COLO668 (cell line): ENCODE results near the gene NEURL1B.

Experiments used
- DNase-seq: peaks from one replicate; lab custom pipeline; 2025; ENCODE audit not compliant: unreplicated experiment; lab: John Stamatoyannopoulos, UW

Gene NEURL1B

DNA sequence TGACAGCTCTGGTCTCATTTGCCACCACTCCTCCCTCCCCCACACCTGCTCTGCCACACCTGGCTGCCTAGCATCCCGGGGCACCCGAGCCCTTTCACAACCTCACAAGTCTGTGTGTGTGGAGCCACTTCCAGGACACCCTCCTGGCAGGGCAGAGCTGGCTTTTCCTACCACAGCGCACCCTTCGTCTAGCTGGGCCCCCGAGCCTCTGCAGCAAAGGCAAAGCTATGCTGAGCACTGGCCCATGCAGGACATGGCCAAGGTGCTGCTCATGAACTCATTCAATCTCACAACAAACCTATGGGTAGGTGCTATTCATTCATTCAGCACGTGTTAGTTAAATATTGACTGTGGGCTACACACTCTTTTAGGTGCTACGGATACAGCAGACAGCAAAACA lies 86.5 kb downstream of the NEURL1B start:
- peak; percentile 10 for DNase-seq

DNA sequence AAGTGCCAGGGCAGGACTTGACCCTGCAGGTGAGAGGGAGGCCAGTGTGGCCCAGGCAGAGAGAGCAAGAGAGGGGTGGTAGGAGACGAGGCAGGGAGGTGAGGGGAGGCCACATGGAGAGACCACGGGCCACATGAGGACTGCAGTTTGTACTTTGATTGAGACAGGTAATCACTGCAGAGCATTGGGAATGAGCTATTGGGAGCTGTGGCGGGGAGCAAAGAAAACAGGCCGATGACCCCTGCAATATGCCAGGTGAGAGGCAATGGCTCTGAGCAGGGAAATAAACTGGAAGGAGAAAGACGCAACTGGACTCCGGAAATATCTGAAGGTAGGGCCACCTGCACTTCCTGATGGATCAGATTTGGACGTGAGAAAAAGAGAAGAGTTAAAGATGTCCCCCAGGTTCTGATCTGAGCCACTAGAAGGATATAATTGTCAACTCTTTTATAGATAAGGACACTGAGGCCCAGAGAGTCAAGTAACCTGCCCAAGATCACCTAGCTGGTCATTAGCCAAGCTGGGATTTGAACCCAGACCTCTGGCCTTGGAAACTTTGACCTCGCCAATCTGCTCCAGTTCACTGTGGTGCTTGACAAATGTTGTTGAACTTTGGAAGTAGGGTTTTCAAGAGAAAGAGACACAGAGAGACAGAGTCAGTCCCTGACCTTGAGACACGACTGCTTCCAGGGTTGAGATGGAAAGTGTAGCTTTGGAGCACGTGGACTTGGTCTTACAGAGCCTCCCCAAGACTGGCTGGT lies 87.6 kb downstream of the NEURL1B start:
- DNase-seq = no peak

DNA sequence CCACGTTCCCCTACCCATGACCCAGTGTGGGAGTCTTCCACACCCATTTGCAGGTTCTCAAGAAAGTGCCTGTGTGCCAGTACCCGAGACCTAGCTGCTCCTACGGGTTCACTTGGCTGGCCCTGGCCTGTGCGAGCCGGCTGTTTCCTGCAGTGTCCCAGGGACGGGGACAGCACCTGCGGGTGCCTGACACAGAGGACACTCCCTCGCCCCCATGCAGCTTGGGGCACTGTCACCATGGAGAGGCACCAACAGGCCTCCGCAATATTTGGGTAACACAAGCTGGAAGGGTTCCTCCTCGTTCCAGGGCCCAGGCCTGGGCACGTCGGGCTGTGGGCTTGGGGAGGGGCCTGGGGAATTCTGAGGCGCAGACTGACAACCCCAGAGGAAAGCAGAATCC lies 88.5 kb downstream of the NEURL1B start:
- DNase-seq = no peak

DNA sequence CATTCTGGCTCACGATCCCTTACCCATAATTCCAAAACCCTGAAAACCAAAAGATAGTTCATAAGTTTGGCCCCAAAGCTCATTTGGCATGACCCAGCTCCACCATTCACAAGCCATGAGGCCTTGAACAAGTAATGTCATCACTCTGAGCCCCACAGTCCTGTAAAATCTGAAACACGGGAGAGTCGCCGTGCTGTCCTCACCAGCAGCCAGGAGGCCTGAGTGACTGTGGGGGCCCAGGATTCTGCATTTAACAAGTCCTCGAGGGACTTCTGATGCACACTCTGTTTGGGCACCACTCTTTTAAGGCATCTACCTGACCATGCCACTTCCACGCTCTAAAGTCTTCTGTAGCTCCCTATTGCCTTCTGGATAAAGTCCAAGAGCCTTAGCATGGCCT lies 89.2 kb downstream of the NEURL1B start:
- no peak for DNase-seq

DNA sequence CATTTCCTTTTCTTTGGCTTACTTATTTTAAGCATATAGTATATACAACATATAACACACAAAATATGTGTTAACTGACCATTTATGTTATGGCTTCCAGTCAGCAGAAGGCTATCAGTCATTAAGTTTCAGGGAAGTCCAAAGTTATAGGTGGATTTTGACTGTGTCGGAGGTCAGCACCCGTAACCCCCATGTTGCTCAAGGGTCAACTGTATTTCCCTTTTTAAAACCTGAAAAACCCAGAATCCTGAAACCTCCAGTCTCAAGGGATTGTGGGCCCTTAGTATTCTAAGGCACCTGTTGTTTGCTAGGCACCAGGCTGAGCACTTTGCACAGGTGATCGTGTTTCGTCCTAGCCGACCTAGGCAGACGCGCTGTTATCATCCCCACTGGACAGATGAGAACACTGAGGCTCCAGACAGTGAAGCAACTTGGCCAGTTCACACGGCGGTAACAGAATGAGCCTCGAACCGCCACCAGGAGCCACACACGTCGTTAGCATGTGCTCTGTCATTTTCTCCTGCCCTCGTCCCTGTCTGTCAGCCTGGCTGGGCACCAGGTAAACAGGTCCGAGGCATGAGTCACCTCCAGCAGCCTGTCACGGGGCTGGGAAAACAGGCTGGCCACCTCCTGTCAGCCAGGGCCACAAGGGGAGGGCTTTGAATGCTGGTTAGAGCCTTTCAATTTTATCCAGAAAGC lies 90.1 kb downstream of the NEURL1B start:
- peak; percentile 39 for DNase-seq

DNA sequence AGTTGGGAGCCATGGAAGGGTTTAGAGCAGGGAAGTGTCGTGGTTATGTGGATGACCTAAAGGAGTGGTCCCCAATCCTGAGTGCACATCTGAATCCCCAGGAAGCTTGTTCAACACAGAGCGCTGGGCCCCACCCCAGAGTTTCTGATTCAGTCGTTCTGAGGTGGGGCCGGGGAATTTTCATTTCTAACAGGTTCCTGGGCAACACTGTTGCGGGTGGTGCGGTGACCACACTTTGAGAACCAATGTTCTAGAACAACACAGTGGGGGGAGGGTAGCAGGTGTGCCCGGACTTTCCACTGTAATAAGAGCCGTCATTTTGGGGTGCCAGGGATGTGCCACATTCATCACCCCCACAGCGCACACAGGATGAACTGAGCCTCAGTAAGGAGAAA lies 90.6 kb downstream of the NEURL1B start:
- no peak for DNase-seq

DNA sequence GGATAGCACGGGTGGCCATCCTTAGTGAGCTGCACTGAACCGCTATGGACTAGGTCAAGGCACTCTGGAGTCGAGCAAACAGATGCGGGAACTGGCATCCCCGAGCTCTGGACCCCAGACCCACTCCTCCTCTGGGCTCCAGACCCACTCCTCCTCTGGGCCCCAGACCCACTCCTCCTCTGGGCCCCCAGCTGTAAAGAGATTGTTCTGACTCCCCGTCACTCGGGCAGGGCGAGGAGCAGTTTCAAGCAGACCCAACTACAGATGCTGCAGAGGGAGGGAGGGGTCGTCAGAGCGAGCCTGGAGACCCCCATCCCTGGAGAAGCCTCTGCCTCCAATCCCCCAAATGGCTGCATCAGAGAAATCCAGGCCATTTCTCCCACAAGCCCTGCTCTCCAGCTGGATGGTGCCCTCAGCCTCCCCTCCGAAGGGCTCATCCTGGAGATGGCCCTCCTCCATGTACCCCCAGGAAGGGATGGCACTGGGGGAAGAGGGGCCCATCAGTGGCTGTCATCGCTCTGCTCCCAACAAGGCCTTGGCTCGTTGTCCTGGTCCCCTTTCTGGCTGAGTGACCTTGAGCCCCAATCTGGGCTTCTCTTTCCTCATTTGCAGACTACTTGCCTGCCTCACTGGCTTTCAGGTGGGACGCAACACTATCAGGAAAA lies 91.3 kb downstream of the NEURL1B start:
- no peak for DNase-seq

DNA sequence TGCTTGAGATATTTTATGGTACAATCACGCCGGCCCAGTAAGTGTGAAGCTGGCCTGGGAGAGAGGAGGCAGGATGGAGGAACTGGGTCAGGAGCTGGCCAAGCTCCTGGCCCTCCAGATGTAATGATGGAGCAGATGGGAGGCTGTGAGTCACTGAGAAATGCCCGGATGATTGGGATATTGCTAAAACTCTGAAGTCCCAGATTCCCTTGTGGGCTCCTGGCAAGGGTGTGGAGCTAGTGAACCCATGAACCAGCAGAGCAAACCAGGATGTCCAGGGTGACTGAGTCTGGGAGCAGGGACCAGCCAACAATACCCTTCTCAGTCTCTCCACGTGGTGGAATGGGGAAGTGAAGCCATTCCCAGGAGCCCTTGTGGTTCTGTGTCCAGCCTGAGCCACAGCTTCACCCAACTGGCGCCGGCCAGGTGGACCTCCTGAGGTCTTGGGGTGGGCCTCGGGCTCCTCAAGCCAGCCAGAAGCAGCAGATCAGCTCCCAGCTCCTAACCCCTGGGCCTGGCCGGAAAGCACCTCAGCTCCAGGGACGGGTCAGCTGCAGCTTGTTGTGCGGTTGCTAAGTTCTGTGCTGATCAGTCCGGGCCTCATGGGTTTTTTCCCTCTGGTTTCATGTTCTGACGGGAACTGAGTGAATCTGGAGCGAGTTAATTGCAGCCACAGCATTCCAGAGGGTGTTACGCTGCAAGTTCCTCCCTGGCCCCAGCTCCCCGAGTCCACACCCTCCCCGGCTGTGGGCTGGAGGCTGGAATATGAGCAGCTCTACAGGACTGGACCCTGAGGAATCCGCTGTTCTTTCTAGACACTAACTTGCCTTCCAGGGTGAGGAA lies 92.3 kb downstream of the NEURL1B start:
- DNase-seq = no peak

DNA sequence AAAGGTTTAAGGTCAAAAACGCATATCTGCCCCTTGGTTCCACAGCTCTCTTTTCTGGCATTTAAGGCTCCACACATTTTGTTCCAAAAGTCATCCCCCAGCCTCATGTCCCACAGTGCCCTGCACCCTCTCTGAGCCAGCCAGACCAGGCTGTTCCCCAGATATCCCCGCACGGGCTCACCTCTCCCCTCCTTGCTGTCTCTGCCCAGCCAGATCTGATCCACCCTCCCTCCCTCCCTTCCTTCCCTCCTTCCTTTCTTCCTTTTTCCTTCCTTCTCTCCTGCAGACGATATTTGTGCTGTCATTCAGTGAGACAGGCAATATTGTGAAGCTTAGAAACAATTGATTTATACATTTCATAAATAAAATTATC lies 92.9 kb downstream of the NEURL1B start:
- DNase-seq = no peak

DNA sequence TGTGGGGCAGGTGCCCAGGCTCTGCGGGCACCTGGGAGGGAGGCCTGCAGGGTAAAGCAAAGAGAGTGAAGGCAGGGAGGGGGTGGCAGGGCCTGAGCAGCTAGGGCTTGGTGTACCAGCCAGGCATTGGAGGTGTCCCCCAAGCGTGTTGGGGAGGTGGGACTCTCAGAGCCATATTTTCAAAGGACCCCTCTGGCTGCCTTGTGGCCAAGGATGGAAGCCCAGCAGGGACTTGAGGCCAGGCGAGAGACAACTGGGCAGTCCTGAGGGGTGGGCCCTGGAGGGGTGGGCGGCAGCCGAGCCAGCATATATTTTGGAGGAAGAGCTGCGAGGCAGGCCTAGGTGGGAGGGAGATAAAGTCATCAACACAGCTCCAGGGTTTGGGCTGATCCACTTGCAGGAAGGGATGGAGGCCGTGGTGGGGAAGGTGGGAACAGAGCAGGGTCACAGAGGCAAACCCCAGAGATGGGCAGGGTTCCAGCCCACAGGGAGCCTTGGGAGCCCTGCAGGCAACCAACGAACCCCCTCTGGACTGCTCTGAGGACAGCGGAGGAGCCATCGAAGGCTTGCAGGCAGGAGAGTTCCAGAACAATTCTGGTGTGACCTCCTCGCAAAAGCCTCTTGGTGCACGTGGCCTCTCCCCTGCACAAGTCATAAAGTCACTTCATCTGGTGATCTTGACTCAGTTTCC lies 94.2 kb downstream of the NEURL1B start:
- DNase-seq = no peak

DNA sequence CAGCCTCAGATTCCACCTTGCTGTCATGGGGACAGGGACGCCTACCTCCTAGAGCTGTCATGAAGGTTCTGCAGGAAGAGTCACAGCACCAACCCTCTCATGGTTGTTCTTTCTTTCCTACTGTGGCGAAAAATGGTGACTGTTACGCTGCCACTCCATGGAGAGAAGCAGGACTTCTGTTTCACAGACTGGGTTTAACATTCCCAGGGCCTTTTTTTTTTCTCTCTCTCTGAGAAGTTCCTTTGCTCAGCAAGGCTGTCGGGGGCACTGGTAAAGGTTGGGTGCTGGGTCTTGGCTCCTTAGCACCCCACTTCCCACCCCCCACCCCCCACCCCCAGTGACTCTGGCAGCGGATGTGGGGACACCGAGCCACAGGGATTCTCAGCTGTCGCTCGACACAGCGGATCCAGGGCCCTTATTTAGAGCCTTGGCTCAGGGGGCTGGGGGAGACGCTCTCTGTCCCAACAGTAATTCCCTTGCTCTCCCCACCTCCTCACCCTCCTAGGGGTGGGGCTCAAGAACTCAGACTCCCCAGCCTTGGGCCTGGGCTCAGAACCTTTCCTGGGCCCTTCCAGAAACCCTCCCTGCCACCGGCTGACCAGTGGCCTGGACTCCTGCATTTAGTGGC lies 95.6 kb downstream of the NEURL1B start:
- no peak for DNase-seq

DNA sequence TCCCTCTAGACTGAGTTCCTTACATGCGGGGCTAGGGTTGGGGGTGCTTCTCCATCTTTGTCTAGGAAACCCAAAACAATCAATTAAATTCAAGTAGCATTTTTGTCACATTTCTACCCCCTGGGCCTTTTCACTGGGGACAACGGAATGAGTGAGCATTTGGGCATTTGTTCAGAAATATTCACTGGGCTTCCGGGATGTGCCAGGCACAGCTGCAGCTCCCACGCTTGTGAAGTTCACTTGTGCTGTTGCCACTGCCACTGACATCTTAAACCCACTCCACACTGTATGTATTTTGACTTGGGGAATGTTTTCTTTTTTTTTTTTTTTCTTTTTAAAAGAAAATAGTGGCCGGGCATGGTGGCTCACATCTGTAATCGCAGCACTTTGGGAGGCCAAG lies 98.3 kb downstream of the NEURL1B start:
- DNase-seq = no peak

DNA sequence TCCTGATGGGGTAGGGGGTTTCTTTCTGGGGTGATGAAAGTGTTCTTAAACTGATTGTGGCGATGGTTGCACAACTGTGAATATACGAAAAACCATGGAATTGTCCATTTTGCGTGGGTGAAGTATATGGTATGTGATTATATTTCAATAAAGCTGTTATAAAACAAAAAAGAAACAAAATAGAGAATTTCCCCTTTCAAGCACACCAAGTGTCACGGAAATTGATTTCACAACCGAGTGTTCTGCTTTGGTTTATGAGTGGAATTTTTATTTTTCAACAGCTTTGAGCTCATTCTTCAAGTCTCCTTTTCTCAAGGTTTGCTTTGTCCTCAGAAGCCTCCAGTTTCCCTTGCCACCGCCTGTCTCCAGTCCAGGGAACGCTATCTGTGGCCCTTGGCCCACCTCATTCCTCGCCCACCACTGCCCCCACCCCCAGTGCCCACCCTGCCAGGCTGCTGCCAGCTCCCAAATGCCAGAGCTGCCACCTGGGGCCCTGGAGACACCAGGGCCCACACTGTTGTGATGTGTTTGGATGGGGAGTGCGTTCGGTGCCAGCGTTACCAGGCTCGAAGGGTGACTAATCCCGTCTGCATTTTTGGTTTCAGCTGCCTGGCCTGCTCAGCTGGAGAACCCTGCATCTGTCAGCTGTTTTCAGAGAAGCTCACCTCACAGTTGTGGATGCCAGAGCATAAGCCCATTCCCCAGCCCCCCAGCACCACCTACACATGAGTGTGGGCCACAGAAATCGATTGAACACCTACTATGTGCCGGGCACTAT lies 99.6 kb downstream of the NEURL1B start:
- DNase-seq = peak; percentile 22
